GM19468 (cell line): ENCODE results near the gene SSBP2.

ENCODE experiments used
- ATAC-seq: cut with Tn5 transposase; IDR thresholded peaks from one replicate; pipeline ENCODE4 v1.9.1; 2021; ENCODE audit warnings: mild to moderate bottlenecking, moderate library complexity, moderate number of reproducible peaks; ENCODE audit not compliant: unreplicated experiment; ENCODE audit errors: extremely low read depth

SSBP2 gene

GRCh38 chr5:81547001-81547400, 203.9 kb downstream of the SSBP2 start:
- no peak for ATAC-seq

- no peak for ATAC-seq
Measured at GRCh38 chr5:81545911-81546310, 205.0 kb downstream of the SSBP2 start.

- ATAC-seq: no peak
Measured at GRCh38 chr5:81544351-81545018, 206.4 kb downstream of the SSBP2 start.

- ATAC-seq: no peak
Measured at GRCh38 chr5:81542242-81542641, 208.7 kb downstream of the SSBP2 start.

GRCh38 chr5:81537905-81538547, 212.9 kb downstream of the SSBP2 start:
- no peak for ATAC-seq

GRCh38 chr5:81534441-81534840, 216.5 kb downstream of the SSBP2 start:
- no peak for ATAC-seq

- no peak for ATAC-seq
Measured at GRCh38 chr5:81533629-81534405, 217.1 kb downstream of the SSBP2 start.

- no peak for ATAC-seq
Measured at GRCh38 chr5:81530919-81531318, 220.0 kb downstream of the SSBP2 start.

GRCh38 chr5:81525690-81526089, 225.2 kb downstream of the SSBP2 start:
- no peak for ATAC-seq

GRCh38 chr5:81524015-81524414, 226.9 kb downstream of the SSBP2 start:
- ATAC-seq: no peak

- ATAC-seq: no peak
Measured at GRCh38 chr5:81522571-81522970, 228.3 kb downstream of the SSBP2 start.

- ATAC-seq: no peak
Measured at GRCh38 chr5:81520769-81521168, 230.1 kb downstream of the SSBP2 start.

GRCh38 chr5:81519217-81519905, 231.5 kb downstream of the SSBP2 start:
- no peak for ATAC-seq

GRCh38 chr5:81517462-81517861, 233.4 kb downstream of the SSBP2 start:
- ATAC-seq: no peak

- no peak for ATAC-seq
Measured at GRCh38 chr5:81516091-81516490, 234.8 kb downstream of the SSBP2 start.

- no peak for ATAC-seq
Measured at GRCh38 chr5:81513982-81514381, 236.9 kb downstream of the SSBP2 start.

- ATAC-seq: no peak
Measured at GRCh38 chr5:81513473-81513872, 237.4 kb downstream of the SSBP2 start.

GRCh38 chr5:81506900-81507588, 243.9 kb downstream of the SSBP2 start:
- peak; percentile 97 for ATAC-seq

- ATAC-seq: no peak
Measured at GRCh38 chr5:81506378-81506777, 244.5 kb downstream of the SSBP2 start.

- ATAC-seq: no peak
Measured at GRCh38 chr5:81505672-81506071, 245.2 kb downstream of the SSBP2 start.
